Transverse colon (tissue), 4 donors: ENCODE measurements around the gene CAMSAP1.

ENCODE experiments used
- EP300 ChIP-seq: sonication (generic); formaldehyde crosslinking; IDR thresholded peaks from one replicate; pipeline ENCODE4 v1.6.1; 2017; ENCODE audit warnings: antibody characterized with exemption, low read depth
- POLR2AphosphoS5 ChIP-seq, 3 donors: sonication (generic); formaldehyde crosslinking; IDR thresholded peaks; one replicate each; pipeline ENCODE4 v1.6.1; 2016; ENCODE audit warnings: antibody characterized with exemption in 3 of 3
- TF ChIP-seq, protein P1 (sequence below), 5 experiments: fragments of 200-600 bp in 3 of 5; fragments of 450-650 bp in 2 of 5; sonication (generic) in 3 of 5; IDR thresholded peaks; 1 replicate in 2 of 5; 2 replicates in 3 of 5; pipeline ENCODE4 v1.5.1; 2016 to 2017; ENCODE audit warnings: antibody characterized with exemption in 5 of 5, inconsistent platforms in 3 of 5, mild to moderate bottlenecking in 2 of 5, moderate library complexity in 1 of 5

DNA sequence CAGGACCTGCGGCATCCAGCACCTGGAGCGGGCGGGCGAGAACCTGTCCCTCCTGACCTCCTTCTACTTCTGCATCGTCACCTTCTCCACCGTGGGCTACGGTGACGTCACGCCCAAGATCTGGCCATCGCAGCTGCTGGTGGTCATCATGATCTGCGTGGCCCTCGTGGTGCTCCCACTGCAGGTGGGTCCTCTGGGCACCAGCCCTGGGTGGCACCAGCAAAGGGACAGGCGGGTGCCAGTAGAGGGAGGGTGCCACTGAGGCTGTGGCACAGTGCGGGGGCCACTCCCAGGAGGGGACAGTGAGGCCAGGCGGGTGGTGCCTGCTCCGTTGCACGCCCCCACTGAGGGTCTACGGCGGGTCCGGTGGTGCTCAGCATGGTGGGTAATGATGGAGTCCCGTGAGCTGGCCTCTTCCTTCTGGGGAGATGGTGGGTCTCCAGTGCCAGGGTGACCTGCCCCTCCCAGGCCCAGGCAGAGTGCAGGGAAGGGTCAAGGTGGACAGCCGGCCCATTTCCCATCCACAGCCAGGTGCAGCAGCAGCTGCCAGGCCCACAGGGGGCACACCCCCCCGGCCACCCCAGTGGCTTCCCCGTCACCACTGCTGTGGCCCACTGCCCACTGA, 147.6 kb downstream of the CAMSAP1 start:
- TF ChIP-seq, protein P1, sequence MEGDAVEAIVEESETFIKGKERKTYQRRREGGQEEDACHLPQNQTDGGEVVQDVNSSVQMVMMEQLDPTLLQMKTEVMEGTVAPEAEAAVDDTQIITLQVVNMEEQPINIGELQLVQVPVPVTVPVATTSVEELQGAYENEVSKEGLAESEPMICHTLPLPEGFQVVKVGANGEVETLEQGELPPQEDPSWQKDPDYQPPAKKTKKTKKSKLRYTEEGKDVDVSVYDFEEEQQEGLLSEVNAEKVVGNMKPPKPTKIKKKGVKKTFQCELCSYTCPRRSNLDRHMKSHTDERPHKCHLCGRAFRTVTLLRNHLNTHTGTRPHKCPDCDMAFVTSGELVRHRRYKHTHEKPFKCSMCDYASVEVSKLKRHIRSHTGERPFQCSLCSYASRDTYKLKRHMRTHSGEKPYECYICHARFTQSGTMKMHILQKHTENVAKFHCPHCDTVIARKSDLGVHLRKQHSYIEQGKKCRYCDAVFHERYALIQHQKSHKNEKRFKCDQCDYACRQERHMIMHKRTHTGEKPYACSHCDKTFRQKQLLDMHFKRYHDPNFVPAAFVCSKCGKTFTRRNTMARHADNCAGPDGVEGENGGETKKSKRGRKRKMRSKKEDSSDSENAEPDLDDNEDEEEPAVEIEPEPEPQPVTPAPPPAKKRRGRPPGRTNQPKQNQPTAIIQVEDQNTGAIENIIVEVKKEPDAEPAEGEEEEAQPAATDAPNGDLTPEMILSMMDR (IDR thresholded peaks at IDR 0.05), result no peak
- TF ChIP-seq POLR2AphosphoS5 (IDR thresholded peaks at IDR 0.05), result no peak
- TF ChIP-seq EP300, result no peak
